Astrocyte (in vitro differentiated cells and primary cell): ENCODE measurements around the gene GOLPH3. TPM values are rescaled to one million over a fixed set of nuclear protein-coding genes. Genes with fewer than 3 reads are reported as not detected.
"Not testable (repeated sequence)": the region's sequence is repeated elsewhere in the genome, so short reads cannot be mapped to it uniquely, and the experiment has no call there.

Experiments
- DNase-seq: peaks from one replicate; pipeline ENCODE4 v3.0.0-alpha.2; 2010; ENCODE audit warnings: low read depth
- FAIRE-seq: peaks from 2 replicates; lab custom pipeline; 2011; peaks lifted over from hg19 to GRCh38; lab: Jason Lieb, UNC
- H2AFZ ChIP-seq: 2 replicates; pipeline ENCODE4 v1.6.0; 2012; ENCODE audit warnings: low read depth, low read length, inconsistent platforms
- H3K27ac ChIP-seq: 2 replicates; pipeline ENCODE4 v1.5.1; 2011; ENCODE audit warnings: low read depth, low read length, inconsistent platforms
- H3K27me3 ChIP-seq: 2 replicates; pipeline ENCODE4 v1.6.0; 2011; ENCODE audit warnings: low read length, inconsistent platforms; ENCODE audit not compliant: insufficient read depth
- H3K36me3 ChIP-seq: 2 replicates; pipeline ENCODE4 v1.5.1; 2011; ENCODE audit warnings: low read length, inconsistent platforms; ENCODE audit not compliant: insufficient read depth
- H3K4me1 ChIP-seq: 2 replicates; pipeline ENCODE4 v1.5.1; 2011; ENCODE audit warnings: low read length, inconsistent platforms; ENCODE audit not compliant: insufficient read depth
- H3K4me2 ChIP-seq: 2 replicates; pipeline ENCODE4 v1.6.0; 2012; ENCODE audit warnings: low read length, inconsistent platforms
- H3K4me3 ChIP-seq: 2 replicates; pipeline ENCODE4 v1.5.1; 2011; ENCODE audit warnings: low read depth, mild to moderate bottlenecking, low read length, inconsistent platforms; ENCODE audit not compliant: insufficient read depth
- H3K79me2 ChIP-seq: 2 replicates; pipeline ENCODE4 v1.6.0; 2012; ENCODE audit warnings: mild to moderate bottlenecking, low read length, inconsistent platforms; ENCODE audit not compliant: insufficient read depth
- H3K9ac ChIP-seq: 2 replicates; pipeline ENCODE4 v1.6.0; 2012; ENCODE audit warnings: mild to moderate bottlenecking, low read length, inconsistent platforms
- H3K9me3 ChIP-seq: 2 replicates; pipeline ENCODE4 v1.5.1; 2012; ENCODE audit warnings: low read depth, mild to moderate bottlenecking, low read length, inconsistent platforms; ENCODE audit not compliant: insufficient read depth
- H4K20me1 ChIP-seq: 2 replicates; pipeline ENCODE4 v1.6.0; 2012; ENCODE audit warnings: low read length, inconsistent platforms; ENCODE audit not compliant: insufficient read depth
- H3K27ac Mint-ChIP-seq: one replicate; pipeline ENCODE4 v1.8.0; 2021; ENCODE audit warnings: mild to moderate bottlenecking, mixed read lengths; ENCODE audit not compliant: unreplicated experiment
- H3K27me3 Mint-ChIP-seq: one replicate; pipeline ENCODE4 v1.8.0; 2021; ENCODE audit warnings: low read depth, mixed read lengths; ENCODE audit not compliant: unreplicated experiment
- H3K36me3 Mint-ChIP-seq: one replicate; pipeline ENCODE4 v1.8.0; 2021; ENCODE audit warnings: low read depth, mixed read lengths; ENCODE audit not compliant: unreplicated experiment
- H3K4me1 Mint-ChIP-seq: one replicate; pipeline ENCODE4 v1.8.0; 2021; ENCODE audit warnings: low read depth, mixed read lengths; ENCODE audit not compliant: unreplicated experiment
- H3K4me3 Mint-ChIP-seq: one replicate; pipeline ENCODE4 v1.8.0; 2021; ENCODE audit warnings: mild to moderate bottlenecking, moderate library complexity, mixed read lengths; ENCODE audit not compliant: unreplicated experiment
- H3K9me3 Mint-ChIP-seq: one replicate; pipeline ENCODE4 v1.8.0; 2021; ENCODE audit warnings: mild to moderate bottlenecking, mixed read lengths; ENCODE audit not compliant: unreplicated experiment
- CTCF ChIP-seq: IDR thresholded peaks from 2 replicates; pipeline ENCODE4 v1.5.1; 2011; ENCODE audit warnings: low read depth, mild to moderate bottlenecking, inconsistent platforms, low read length, moderate library complexity; ENCODE audit not compliant: insufficient read depth
- EZH2 ChIP-seq: IDR thresholded peaks from 2 replicates; pipeline ENCODE4 v1.6.1; 2012; ENCODE audit warnings: mild to moderate bottlenecking, low read length, inconsistent platforms; ENCODE audit not compliant: insufficient read depth
- total RNA-seq: library from RNA; stranded (reverse); gene quantifications from 2 replicates; pipeline ENCODE4 v1.2.1, GENCODE V29; 2021

The GOLPH3 gene
- total RNA-seq, 1 donor from 2014 or later, result 114 TPM

GRCh38 chr5:32083981-32084430 is 90.1 kb downstream of the GOLPH3 start:
- Histone ChIP-seq H3K9me3 (no peaks in the 10 kb centered on the region), H3K79me2 (no peaks in the 10 kb centered on the region), H2AFZ (no peak overlapping the region), H3K4me2 (no peak overlapping the region), H3K4me3 (no peak overlapping the region), H4K20me1 (no peaks in the 10 kb centered on the region), H3K4me1 (no peaks in the 10 kb centered on the region), H3K27ac (no peak overlapping the region), H3K9ac (no peak overlapping the region), H3K36me3 (no peaks in the 10 kb centered on the region), H3K27me3 (no peaks in the 10 kb centered on the region)
- Mint-ChIP-seq H3K4me3 (peak overlapping the region; percentile 18), H3K9me3 (no peaks in the 10 kb centered on the region), H3K27ac (no peak overlapping the region), H3K27me3 (no peaks in the 10 kb centered on the region), H3K4me1 (no peaks in the 10 kb centered on the region), H3K36me3 (peaks cover 21% of the 10 kb centered on the region)
- TF ChIP-seq EZH2, result no peak
- no peak for TF ChIP-seq CTCF
- no peak for FAIRE-seq
- DNase-seq, result no peak

GRCh38 chr5:32082701-32083100 is 91.4 kb downstream of the GOLPH3 start:
- Histone ChIP-seq H3K4me1 (no peaks in the 10 kb centered on the region), H3K4me2 (no peak overlapping the region), H3K9ac (no peak overlapping the region), H3K27ac (no peak overlapping the region), H4K20me1 (no peaks in the 10 kb centered on the region), H3K4me3 (no peak overlapping the region), H2AFZ (no peak overlapping the region), H3K36me3 (no peaks in the 10 kb centered on the region), H3K79me2 (no peaks in the 10 kb centered on the region), H3K9me3 (no peaks in the 10 kb centered on the region), H3K27me3 (no peaks in the 10 kb centered on the region)
- TF ChIP-seq EZH2 (no peak), CTCF (no peak)
- H3K27ac Mint-ChIP-seq, result no peak overlapping the region
- peaks cover 11% of the 10 kb centered on the region for H3K36me3 Mint-ChIP-seq
- H3K4me1 Mint-ChIP-seq, result no peaks in the 10 kb centered on the region
- no peak for DNase-seq
- FAIRE-seq, result no peak
- H3K4me3 Mint-ChIP-seq, result no peak overlapping the region
- H3K27me3 Mint-ChIP-seq, result no peaks in the 10 kb centered on the region
- H3K9me3 Mint-ChIP-seq, result no peaks in the 10 kb centered on the region

GRCh38 chr5:32080565-32080964 is 93.6 kb downstream of the GOLPH3 start:
- not testable (repeated sequence) for H3K4me1 Mint-ChIP-seq

GRCh38 chr5:32078855-32079254 is 95.3 kb downstream of the GOLPH3 start:
- H2AFZ ChIP-seq, H3K4me3 Mint-ChIP-seq, H3K27ac ChIP-seq, H3K9ac ChIP-seq, H4K20me1 ChIP-seq, FAIRE-seq, H3K4me1 Mint-ChIP-seq, H3K9me3 ChIP-seq, H3K4me1 ChIP-seq, H3K27ac Mint-ChIP-seq, H3K4me2 ChIP-seq, H3K36me3 Mint-ChIP-seq, DNase-seq, H3K9me3 Mint-ChIP-seq, H3K4me3 ChIP-seq, H3K79me2 ChIP-seq, H3K27me3 Mint-ChIP-seq, H3K36me3 ChIP-seq, H3K27me3 ChIP-seq: not testable (repeated sequence)

More at GRCh38 chr5:32080565-32080964, 93.6 kb downstream of the GOLPH3 start:
- not testable (repeated sequence) for H3K4me3 Mint-ChIP-seq, H3K27ac Mint-ChIP-seq, H3K27ac ChIP-seq, H3K4me1 ChIP-seq, H3K27me3 ChIP-seq, H3K9me3 Mint-ChIP-seq, H3K27me3 Mint-ChIP-seq, H3K36me3 Mint-ChIP-seq, H3K9ac ChIP-seq, H3K4me3 ChIP-seq, H3K36me3 ChIP-seq, H3K79me2 ChIP-seq, H3K9me3 ChIP-seq, H2AFZ ChIP-seq, H3K4me2 ChIP-seq, DNase-seq, FAIRE-seq, H4K20me1 ChIP-seq
